Testis (tissue), 2 donors: Measurements from ENCODE around the gene ANTXR2.

Source experiments
- POLR2A ChIP-seq: fragments of 450-650 bp; IDR thresholded peaks from one replicate; pipeline ENCODE4 v1.6.1; 2017; ENCODE audit warnings: antibody characterized with exemption, mild to moderate bottlenecking, moderate library complexity
- TF ChIP-seq, protein P1 (sequence below), 3 experiments: fragments of 450-650 bp in 2 of 3; fragments of 200-600 bp in 1 of 3; sonication (generic) in 1 of 3; IDR thresholded peaks; one replicate each; pipeline ENCODE4 v1.5.1; 2016 to 2019; ENCODE audit warnings: antibody characterized with exemption in 3 of 3, mild to moderate bottlenecking in 2 of 3, moderate library complexity in 1 of 3

DNA sequence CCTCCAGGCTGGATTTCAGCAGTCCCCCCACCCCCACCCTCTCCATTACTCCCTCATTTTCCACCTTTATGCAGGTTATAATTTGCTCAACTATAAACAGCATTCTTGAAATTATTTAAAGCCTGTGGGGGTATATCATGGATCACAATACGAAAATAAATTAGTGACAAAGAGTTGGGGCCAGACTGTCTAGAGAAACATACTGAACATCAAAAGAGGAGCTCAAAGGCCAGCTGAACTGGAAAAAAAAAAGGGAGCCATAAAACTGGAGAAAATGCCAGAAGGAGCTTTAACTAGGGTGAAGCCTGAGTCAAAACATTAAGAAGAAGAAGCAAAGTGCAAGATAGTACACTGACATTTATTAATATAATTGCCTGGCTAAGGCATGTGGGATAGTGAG is 137.8 kb downstream of the ANTXR2 start:
- TF ChIP-seq, protein P1, sequence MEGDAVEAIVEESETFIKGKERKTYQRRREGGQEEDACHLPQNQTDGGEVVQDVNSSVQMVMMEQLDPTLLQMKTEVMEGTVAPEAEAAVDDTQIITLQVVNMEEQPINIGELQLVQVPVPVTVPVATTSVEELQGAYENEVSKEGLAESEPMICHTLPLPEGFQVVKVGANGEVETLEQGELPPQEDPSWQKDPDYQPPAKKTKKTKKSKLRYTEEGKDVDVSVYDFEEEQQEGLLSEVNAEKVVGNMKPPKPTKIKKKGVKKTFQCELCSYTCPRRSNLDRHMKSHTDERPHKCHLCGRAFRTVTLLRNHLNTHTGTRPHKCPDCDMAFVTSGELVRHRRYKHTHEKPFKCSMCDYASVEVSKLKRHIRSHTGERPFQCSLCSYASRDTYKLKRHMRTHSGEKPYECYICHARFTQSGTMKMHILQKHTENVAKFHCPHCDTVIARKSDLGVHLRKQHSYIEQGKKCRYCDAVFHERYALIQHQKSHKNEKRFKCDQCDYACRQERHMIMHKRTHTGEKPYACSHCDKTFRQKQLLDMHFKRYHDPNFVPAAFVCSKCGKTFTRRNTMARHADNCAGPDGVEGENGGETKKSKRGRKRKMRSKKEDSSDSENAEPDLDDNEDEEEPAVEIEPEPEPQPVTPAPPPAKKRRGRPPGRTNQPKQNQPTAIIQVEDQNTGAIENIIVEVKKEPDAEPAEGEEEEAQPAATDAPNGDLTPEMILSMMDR (IDR thresholded peaks at IDR 0.05): no peak
- no peak for TF ChIP-seq POLR2A
